ENCODE results near the gene DOCK4.

- no peak for TF ChIP-seq POLR2A (IDR thresholded peaks at IDR 0.05)
- TF ChIP-seq CTCF (IDR thresholded peaks at IDR 0.05) = no peak
Measured at GRCh38 chr7:112135815-112136214, 70.4 kb downstream of the DOCK4 start.
